Sigmoid colon (tissue), 4 donors: ENCODE data around the gene ZSCAN21.

ENCODE experiments used
- EP300 ChIP-seq, 4 donors: sonication (generic); formaldehyde crosslinking; IDR thresholded peaks; one replicate each; pipeline ENCODE4 v1.6.1; 2017; ENCODE audit warnings: antibody characterized with exemption in 4 of 4
- POLR2A ChIP-seq, 2 donors: fragments of 450-650 bp; IDR thresholded peaks; one replicate each; pipeline ENCODE4 v1.6.1; 2016; ENCODE audit warnings: antibody characterized with exemption in 2 of 2, mild to moderate bottlenecking in 2 of 2, moderate library complexity in 2 of 2
- POLR2AphosphoS5 ChIP-seq, 4 donors: sonication (generic); formaldehyde crosslinking; IDR thresholded peaks; one replicate each; pipeline ENCODE4 v1.6.1; 2017; ENCODE audit warnings: antibody characterized with exemption in 4 of 4
- TF ChIP-seq, protein P1 (sequence below), 4 experiments: fragments of 450-650 bp in 3 of 4; fragments of 200-600 bp in 1 of 4; IDR thresholded peaks; one replicate each; pipeline ENCODE4 v1.5.1; 2016 to 2019; ENCODE audit warnings: antibody characterized with exemption in 4 of 4, mild to moderate bottlenecking in 3 of 4, moderate library complexity in 2 of 4

DNA sequence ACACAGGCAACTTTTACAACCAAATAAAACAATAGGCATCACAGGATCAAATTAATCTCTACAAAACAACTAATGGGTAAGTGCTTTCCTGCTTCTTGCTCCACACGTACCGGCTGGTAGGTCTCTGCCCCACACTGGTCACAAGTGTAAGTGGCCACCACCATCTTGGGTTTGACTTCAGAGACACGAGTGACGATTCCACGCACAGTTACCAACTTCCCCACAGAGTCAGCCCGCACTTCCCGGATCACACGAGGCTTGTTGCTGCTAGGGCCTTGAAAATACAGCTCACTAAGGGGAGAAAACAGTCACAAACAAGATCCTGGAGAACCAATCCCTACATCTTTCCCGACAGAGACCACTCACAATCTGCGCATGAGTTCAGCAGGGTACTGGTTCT, 49.3 kb downstream of the ZSCAN21 start:
- TF ChIP-seq, protein P1, sequence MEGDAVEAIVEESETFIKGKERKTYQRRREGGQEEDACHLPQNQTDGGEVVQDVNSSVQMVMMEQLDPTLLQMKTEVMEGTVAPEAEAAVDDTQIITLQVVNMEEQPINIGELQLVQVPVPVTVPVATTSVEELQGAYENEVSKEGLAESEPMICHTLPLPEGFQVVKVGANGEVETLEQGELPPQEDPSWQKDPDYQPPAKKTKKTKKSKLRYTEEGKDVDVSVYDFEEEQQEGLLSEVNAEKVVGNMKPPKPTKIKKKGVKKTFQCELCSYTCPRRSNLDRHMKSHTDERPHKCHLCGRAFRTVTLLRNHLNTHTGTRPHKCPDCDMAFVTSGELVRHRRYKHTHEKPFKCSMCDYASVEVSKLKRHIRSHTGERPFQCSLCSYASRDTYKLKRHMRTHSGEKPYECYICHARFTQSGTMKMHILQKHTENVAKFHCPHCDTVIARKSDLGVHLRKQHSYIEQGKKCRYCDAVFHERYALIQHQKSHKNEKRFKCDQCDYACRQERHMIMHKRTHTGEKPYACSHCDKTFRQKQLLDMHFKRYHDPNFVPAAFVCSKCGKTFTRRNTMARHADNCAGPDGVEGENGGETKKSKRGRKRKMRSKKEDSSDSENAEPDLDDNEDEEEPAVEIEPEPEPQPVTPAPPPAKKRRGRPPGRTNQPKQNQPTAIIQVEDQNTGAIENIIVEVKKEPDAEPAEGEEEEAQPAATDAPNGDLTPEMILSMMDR (IDR thresholded peaks at IDR 0.05): no peak
- no peak for TF ChIP-seq EP300 (IDR thresholded peaks at IDR 0.05)
- TF ChIP-seq POLR2A (IDR thresholded peaks at IDR 0.05): no peak
- TF ChIP-seq POLR2AphosphoS5 (IDR thresholded peaks at IDR 0.05): no peak
